Large intestine (tissue), 3 donors: ENCODE results near the gene ARAP2. TPM values are rescaled to one million over a fixed set of nuclear protein-coding genes. Genes with fewer than 3 reads are reported as not detected.

Experiments used
- DNase-seq, 2 donors: peaks; one replicate each; pipeline versions ENCODE4 v3.0.0 to v3.0.0-alpha.2; 2013
- H3K27ac ChIP-seq: one replicate; pipeline ENCODE4 v1.5.1; 2013; ENCODE audit warnings: low read length
- H3K27me3 ChIP-seq: 2 replicates; pipeline ENCODE4 v1.6.1; 2013; ENCODE audit warnings: low read length; ENCODE audit not compliant: control insufficient read depth, insufficient read depth
- H3K36me3 ChIP-seq: 2 replicates; pipeline ENCODE4 v1.6.1; 2013; ENCODE audit warnings: low read length; ENCODE audit not compliant: control insufficient read depth, insufficient read depth
- H3K4me1 ChIP-seq: one replicate; pipeline ENCODE4 v1.6.1; 2013; ENCODE audit warnings: low read length; ENCODE audit not compliant: control insufficient read depth, insufficient read depth
- H3K4me3 ChIP-seq: one replicate; pipeline ENCODE4 v1.5.1; 2013; ENCODE audit warnings: low read length
- H3K9me3 ChIP-seq: one replicate; pipeline ENCODE4 v1.6.1; 2013; ENCODE audit warnings: mild to moderate bottlenecking, low read depth, low read length, moderate library complexity; ENCODE audit not compliant: control insufficient read depth
- WGBS: methylation state at CpG from one replicate; pipeline ENCODE4 v1.1.5; 2013; ENCODE audit warnings: low lambda C conversion rate; ENCODE audit not compliant: insufficient coverage; 5-methylcytosine and 5-hydroxymethylcytosine counted together
- polyA plus RNA-seq: library from polyadenylated mRNA; unstranded; fragments of 120-200 nt; gene quantifications from one replicate; pipeline ENCODE4 v1.2.1, GENCODE V29; 2013

ARAP2 gene
- polyA plus RNA-seq, 1 donor: 13.6 TPM

DNA sequence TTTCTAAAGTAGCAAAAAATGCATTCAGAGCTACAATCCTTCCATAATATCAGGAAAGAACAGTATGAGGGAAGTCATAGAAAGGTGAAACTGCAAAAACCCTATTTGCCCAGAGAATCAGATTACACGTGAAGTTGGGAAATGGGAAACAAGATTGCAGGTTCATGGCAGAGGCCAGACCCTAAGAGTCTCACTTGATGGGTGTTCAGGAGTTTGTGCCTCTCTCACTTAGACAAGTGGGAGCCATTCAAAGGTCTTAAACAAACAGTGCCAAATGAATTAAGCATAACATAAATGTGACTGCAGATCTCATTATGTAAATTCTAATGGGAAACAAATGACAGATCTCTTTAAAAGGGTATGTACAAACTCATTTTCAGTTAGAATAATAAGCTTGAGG lies 91.6 kb downstream of the ARAP2 start:
- Histone ChIP-seq H3K27ac (no peak overlapping the region), H3K4me1 (no peaks in the 10 kb centered on the region), H3K4me3 (no peak overlapping the region), H3K36me3 (no peaks in the 10 kb centered on the region), H3K27me3 (no peaks in the 10 kb centered on the region), H3K9me3 (no peaks in the 10 kb centered on the region)
- 86% methylated on average over 1 of the region's 1 CpG for WGBS
- no peak for DNase-seq

DNA sequence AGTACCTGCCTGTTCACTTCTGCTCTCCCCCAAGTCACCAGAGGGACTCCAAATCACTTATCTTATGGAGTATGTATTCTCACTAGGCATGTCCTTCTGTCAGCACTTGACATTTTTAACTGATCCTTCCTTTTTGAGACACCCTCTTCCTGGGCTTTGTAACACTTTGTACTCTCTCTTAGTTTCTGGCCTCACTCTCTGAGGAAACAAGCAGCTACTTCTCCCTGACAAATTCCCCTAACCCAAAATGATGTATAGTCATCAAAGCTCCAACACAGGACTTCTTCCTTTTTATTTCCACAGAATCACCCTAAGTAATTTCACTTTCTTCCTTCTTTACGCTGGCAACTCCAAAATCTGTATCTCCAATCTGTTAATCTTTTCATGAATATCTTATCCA lies 101.8 kb downstream of the ARAP2 start:
- no peak overlapping the region for H3K27ac ChIP-seq
- H3K36me3 ChIP-seq: no peaks in the 10 kb centered on the region
- no peaks in the 10 kb centered on the region for H3K9me3 ChIP-seq
- no peak for DNase-seq
- no peaks in the 10 kb centered on the region for H3K27me3 ChIP-seq
- no peaks in the 10 kb centered on the region for H3K4me1 ChIP-seq
- no peak overlapping the region for H3K4me3 ChIP-seq
- WGBS: 100% methylated on average over 1 of the region's 1 CpG

DNA sequence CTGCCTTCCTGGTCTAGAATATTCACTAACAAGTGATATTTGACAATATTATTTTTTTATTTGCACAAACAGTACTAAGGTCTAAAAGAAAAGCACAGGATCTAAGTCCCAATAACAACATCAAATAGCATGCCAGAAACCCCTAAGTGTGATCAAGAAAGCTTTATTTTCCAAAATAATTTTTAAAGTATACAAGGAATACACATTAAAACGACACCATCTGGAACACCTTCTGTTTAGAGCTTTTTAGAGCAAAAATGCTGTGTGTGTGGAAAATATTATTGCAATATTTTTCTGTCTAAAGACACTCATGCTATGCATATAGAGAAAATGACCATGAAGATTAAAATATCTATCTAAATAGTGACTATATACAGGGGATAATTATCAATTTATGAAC lies 103.1 kb downstream of the ARAP2 start:
- H3K9me3 ChIP-seq: no peaks in the 10 kb centered on the region
- no peaks in the 10 kb centered on the region for H3K4me1 ChIP-seq
- no peak overlapping the region for H3K4me3 ChIP-seq
- WGBS: 92% methylated on average over 1 of the region's 1 CpG
- no peaks in the 10 kb centered on the region for H3K36me3 ChIP-seq
- no peak for DNase-seq
- no peaks in the 10 kb centered on the region for H3K27me3 ChIP-seq
- H3K27ac ChIP-seq: no peak overlapping the region

DNA sequence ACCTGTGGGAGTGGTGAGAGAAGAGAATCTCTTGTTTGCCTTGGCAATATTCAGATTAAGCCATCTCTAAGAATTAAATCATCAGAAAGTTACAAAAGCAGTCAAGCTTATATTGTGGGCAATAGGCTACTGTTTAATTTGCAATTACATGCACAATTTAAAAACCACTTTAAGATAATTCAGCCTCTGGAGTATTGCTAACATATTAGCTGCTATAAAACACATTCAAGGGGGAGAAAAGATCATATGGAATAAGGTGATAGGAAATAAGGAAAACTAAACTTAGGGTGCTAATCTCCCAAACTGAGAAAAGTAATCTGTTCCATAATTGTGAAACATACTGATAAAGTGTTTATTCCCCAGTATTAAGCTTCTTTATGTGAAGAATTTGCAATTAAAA lies 103.9 kb downstream of the ARAP2 start:
- no peak for DNase-seq
- Histone ChIP-seq H3K27ac (no peak overlapping the region), H3K4me3 (no peak overlapping the region), H3K9me3 (no peaks in the 10 kb centered on the region), H3K27me3 (no peaks in the 10 kb centered on the region), H3K36me3 (no peaks in the 10 kb centered on the region), H3K4me1 (no peaks in the 10 kb centered on the region)

DNA sequence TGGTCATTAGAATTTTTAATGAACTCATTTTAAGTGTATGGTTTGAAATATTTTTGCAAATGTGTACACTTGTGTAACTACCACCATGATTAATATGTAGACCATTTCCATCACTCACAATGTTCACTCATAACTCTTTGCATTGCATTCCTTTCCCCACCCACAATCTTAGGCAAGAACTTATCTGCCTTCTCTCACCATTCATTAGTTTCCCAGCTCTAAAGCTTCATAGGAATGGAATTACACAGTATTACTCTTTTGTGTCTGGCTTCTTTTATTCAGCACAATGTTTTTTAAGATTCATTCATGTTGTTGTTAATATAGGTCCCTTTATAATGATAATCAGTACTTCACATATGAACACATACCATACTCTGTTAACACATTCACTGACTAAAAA lies 106.1 kb downstream of the ARAP2 start:
- Histone ChIP-seq H3K27ac (no peak overlapping the region), H3K27me3 (no peaks in the 10 kb centered on the region), H3K4me3 (no peak overlapping the region), H3K9me3 (no peaks in the 10 kb centered on the region), H3K4me1 (no peaks in the 10 kb centered on the region), H3K36me3 (no peaks in the 10 kb centered on the region)
- DNase-seq: no peak

DNA sequence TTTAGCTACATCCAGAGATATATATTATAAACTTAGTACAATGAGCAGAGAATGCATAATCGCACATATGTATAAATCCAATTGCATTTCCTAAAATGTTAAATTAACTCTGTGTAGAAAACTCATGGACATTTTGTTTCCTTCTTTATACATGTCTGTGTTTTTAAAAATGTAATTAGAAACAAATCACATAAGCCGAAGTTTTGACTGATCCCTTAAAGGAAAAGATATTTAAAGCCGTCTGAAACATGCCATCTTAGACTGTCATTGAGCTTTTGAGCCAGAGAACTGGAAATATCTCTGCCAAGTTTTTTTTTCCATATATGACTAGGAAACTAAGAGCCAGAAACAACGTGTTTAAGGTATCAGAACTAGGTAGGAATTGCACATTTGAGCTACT lies 107.0 kb downstream of the ARAP2 start:
- Histone ChIP-seq H3K9me3 (no peaks in the 10 kb centered on the region), H3K27me3 (no peaks in the 10 kb centered on the region), H3K27ac (no peak overlapping the region), H3K4me1 (no peaks in the 10 kb centered on the region), H3K4me3 (no peak overlapping the region), H3K36me3 (no peaks in the 10 kb centered on the region)
- DNase-seq: no peak
- WGBS: 83% methylated on average over 3 of the region's 4 CpGs

DNA sequence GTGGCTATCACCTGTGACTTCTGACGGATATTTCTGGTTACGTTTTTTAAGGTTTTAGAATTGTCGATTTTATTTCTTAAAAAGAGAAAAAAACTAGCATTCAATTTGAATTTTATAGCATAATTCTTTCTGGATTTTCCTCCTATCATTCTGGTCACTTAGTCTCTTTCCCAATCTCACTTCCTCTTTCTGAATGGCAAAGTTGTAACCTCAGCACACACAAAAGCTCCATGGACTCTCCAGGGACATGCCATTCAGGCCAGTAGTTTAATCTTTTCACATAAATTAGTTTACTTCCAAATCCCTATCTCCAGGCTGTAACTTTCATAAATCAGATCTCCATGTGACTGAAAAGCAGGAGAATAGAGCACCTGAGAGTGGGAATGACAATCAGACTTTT lies 110.7 kb downstream of the ARAP2 start:
- Histone ChIP-seq H3K4me3 (no peak overlapping the region), H3K27me3 (no peaks in the 10 kb centered on the region), H3K4me1 (no peaks in the 10 kb centered on the region), H3K9me3 (no peaks in the 10 kb centered on the region), H3K27ac (no peak overlapping the region), H3K36me3 (no peaks in the 10 kb centered on the region)
- WGBS: 96% methylated on average over 3 of the region's 3 CpGs
- no peak for DNase-seq

DNA sequence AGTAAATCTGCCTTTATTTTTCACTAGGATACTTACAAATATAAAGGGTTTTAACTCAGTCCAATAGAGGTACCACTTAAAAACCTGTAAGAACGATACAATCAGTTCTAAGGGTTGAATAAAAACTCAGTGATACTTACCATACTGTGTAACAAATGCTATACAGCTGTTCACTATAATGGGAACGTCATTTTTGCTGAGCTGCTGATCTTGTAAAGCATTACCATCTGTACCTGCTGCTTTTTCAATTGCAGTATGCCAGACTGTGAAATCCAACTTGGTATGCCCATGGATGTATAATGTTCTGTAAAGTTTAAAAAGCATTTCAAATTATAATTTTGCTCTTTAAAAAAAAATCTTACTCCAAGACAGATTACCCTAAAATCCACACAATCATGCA lies 111.2 kb downstream of the ARAP2 start:
- Histone ChIP-seq H3K4me3 (no peak overlapping the region), H3K27me3 (no peaks in the 10 kb centered on the region), H3K27ac (no peak overlapping the region), H3K36me3 (no peaks in the 10 kb centered on the region), H3K4me1 (no peaks in the 10 kb centered on the region), H3K9me3 (no peaks in the 10 kb centered on the region)
- 88% methylated on average over 1 of the region's 2 CpGs for WGBS
- DNase-seq: no peak

DNA sequence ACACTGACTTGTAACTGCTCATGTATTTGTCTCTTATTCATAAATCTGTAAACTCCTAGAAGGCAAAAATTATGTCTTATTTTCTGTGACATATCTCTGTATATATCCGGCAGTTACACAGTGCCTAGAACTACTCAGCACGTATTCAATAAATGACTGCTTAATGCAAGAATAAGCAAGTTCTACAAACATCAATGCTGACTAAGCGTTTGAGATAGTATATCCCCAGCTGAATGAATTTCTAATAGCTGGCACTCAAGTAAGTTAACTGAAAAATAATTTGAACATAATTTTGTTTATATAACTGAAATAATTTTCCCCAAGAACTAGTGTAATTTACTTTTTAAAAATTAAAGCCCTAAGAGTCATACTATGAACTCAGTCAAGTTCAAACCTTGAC lies 113.7 kb downstream of the ARAP2 start:
- Histone ChIP-seq H3K27ac (no peak overlapping the region), H3K9me3 (no peaks in the 10 kb centered on the region), H3K4me1 (no peaks in the 10 kb centered on the region), H3K4me3 (no peak overlapping the region), H3K27me3 (no peaks in the 10 kb centered on the region), H3K36me3 (no peaks in the 10 kb centered on the region)
- WGBS: 92% methylated on average over 3 of the region's 3 CpGs
- DNase-seq: no peak

DNA sequence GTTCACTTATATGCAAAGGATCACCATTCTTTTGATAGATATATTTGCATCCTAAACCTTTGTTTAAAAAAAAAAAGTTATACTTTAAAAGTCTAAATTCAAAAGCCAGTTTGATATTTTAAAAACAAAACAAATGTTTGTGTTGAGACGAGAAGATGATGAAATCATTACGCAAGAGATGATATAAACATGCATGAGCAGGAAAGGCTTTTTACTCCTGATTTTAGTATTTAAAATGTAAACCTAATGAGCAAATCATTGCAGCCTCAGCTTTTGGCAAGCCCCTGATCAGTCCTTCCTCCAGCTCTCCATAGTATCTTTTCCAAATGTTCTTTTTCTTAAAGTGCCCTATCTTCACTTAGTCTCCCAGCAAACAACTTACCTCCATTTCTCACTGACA lies 115.6 kb downstream of the ARAP2 start:
- Histone ChIP-seq H3K4me3 (no peak overlapping the region), H3K9me3 (no peaks in the 10 kb centered on the region), H3K27ac (no peak overlapping the region), H3K36me3 (no peaks in the 10 kb centered on the region), H3K4me1 (no peaks in the 10 kb centered on the region), H3K27me3 (no peaks in the 10 kb centered on the region)
- WGBS: 67% methylated on average over 2 of the region's 2 CpGs
- no peak for DNase-seq

DNA sequence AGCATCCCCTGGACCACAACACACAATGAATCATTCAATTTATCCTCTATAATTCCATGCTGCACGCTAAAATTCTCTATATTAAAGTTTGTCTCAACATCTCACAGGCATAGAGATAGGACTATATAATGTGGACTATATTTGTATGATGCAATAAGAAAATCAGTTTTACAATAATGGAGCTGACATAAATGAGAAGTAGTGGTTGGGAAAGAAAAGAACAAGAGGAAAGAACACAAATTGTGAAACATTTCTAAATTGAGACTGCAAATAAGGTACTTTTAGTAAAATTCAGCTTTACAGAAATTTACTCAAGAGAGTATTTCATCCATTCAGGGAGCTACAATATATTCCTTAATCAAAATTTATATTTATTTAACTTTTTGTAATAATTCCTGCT lies 120.4 kb downstream of the ARAP2 start:
- no peaks in the 10 kb centered on the region for H3K4me1 ChIP-seq
- no peaks in the 10 kb centered on the region for H3K27me3 ChIP-seq
- WGBS: 100% methylated on average over 1 of the region's 1 CpG
- no peaks in the 10 kb centered on the region for H3K9me3 ChIP-seq
- no peak for DNase-seq
- no peak overlapping the region for H3K27ac ChIP-seq
- H3K36me3 ChIP-seq: no peaks in the 10 kb centered on the region
- H3K4me3 ChIP-seq: no peak overlapping the region
